Endothelial cell of umbilical vein (primary cell): Measurements from ENCODE around the gene RIMBP2. TPM values are rescaled to one million over a fixed set of nuclear protein-coding genes. Genes with fewer than 3 reads are reported as not detected.

Experiments used
- BruUV-seq: library from RNA; stranded (reverse); fragments of 400-500 nt; replicated peaks from 2 replicates; lab custom pipeline; 2021; lab: Mats Ljungman, UMichigan
- CTCF ChIA-PET: fragments of 300-600, 350-600 bp; sonication (Branson Sonifier 250); formaldehyde crosslinking; loops from one replicate; lab custom pipeline; 2021; ENCODE audit warnings: antibody characterized with exemption, inconsistent platforms; lab: Charles Lee
- POLR2A ChIA-PET: fragments of 300-600, 350-600 bp; sonication (Branson Sonifier 250); formaldehyde crosslinking; loops from one replicate; lab custom pipeline; 2021; ENCODE audit warnings: antibody characterized with exemption, inconsistent platforms; lab: Charles Lee
- DNase-seq: peaks from one replicate; pipeline ENCODE4 v3.0.0-alpha.2; 2011; ENCODE audit warnings: low read depth, low spot score
- FAIRE-seq: peaks from 2 replicates; lab custom pipeline; 2011; peaks lifted over from hg19 to GRCh38; lab: Jason Lieb, UNC
- H2AFZ ChIP-seq: 2 replicates; pipeline ENCODE4 v1.6.0; 2012; ENCODE audit warnings: low read depth, low read length, control low read depth, inconsistent platforms
- H3K27ac ChIP-seq: 2 replicates; pipeline ENCODE4 v1.5.1; 2011; ENCODE audit warnings: low read depth, mild to moderate bottlenecking, control low read depth, low read length, moderate library complexity; ENCODE audit not compliant: insufficient read depth
- H3K27me3 ChIP-seq, 2 experiments: 2 replicates each; pipeline versions ENCODE4 v1.6.0 to v1.6.1; 2011; ENCODE audit warnings: low read length in 2 of 2, mixed read lengths in 1 of 2; ENCODE audit not compliant: control insufficient read depth in 2 of 2, insufficient read depth in 2 of 2
- H3K36me3 ChIP-seq, 2 experiments: 2 replicates in 1 of 2; 3 replicates in 1 of 2; pipeline ENCODE4 v1.5.1; 2011; ENCODE audit warnings: low read length in 2 of 2, mild to moderate bottlenecking in 1 of 2, moderate library complexity in 1 of 2; ENCODE audit not compliant: control insufficient read depth in 2 of 2, insufficient read depth in 2 of 2; ENCODE audit errors: extremely low read depth in 1 of 2
- H3K4me1 ChIP-seq: 3 replicates; pipeline ENCODE4 v1.5.1; 2011; ENCODE audit warnings: mild to moderate bottlenecking, low read length; ENCODE audit not compliant: control insufficient read depth, insufficient read depth; ENCODE audit errors: extremely low read depth
- H3K4me2 ChIP-seq: 2 replicates; pipeline ENCODE4 v1.6.1; 2011; ENCODE audit warnings: low read length, control low read depth, mixed read lengths; ENCODE audit not compliant: insufficient read depth
- H3K4me3 ChIP-seq, 3 experiments: fragments of 200-600 bp in 1 of 3; sonication (generic), shearing (Covaris generic) in 1 of 3; replicated peaks in 1 of 3; 2 replicates each; pipeline ENCODE4 v1.5.1; 2011 to 2016; ENCODE audit warnings: control low read depth in 3 of 3, low read length in 3 of 3, mild to moderate bottlenecking in 2 of 3, inconsistent platforms in 1 of 3, low read depth in 1 of 3, moderate library complexity in 1 of 3; ENCODE audit not compliant: insufficient read depth in 1 of 3
- H3K79me2 ChIP-seq: 2 replicates; pipeline ENCODE4 v1.6.0; 2012; ENCODE audit warnings: low read length, inconsistent platforms; ENCODE audit not compliant: control insufficient read depth, insufficient read depth
- H3K9ac ChIP-seq: replicated peaks from 2 replicates; pipeline ENCODE3; 2011; ENCODE audit warnings: low read length, control low read depth; ENCODE audit not compliant: insufficient read depth; ENCODE audit errors: extremely low read depth
- H3K9me1 ChIP-seq: replicated peaks from 3 replicates; pipeline ENCODE4 v1.6.0; 2011; ENCODE audit warnings: mild to moderate bottlenecking, low read length; ENCODE audit not compliant: control insufficient read depth, insufficient read depth; ENCODE audit errors: extremely low read depth
- H3K9me3 ChIP-seq: replicated peaks from 2 replicates; pipeline ENCODE4 v1.5.1; 2012; ENCODE audit warnings: low read length, inconsistent platforms; ENCODE audit not compliant: control insufficient read depth, insufficient read depth
- H4K20me1 ChIP-seq: replicated peaks from 2 replicates; pipeline ENCODE3; 2011; ENCODE audit warnings: mild to moderate bottlenecking, low read length; ENCODE audit not compliant: control insufficient read depth, insufficient read depth; ENCODE audit errors: extremely low read depth
- CTCF ChIP-seq, 2 donors: IDR thresholded peaks; 1 replicate in 1 of 2; 2 replicates in 1 of 2; pipeline ENCODE4 v1.5.1; 2011; ENCODE audit warnings: low read length in 2 of 2, mild to moderate bottlenecking in 2 of 2, moderate library complexity in 2 of 2, control low read depth in 1 of 2, inconsistent platforms in 1 of 2, low read depth in 1 of 2; ENCODE audit not compliant: insufficient read depth in 1 of 2; ENCODE audit errors: extremely low read depth in 1 of 2
- EZH2 ChIP-seq: IDR thresholded peaks from 2 replicates; pipeline ENCODE4 v1.6.1; 2012; ENCODE audit warnings: borderline replicate concordance, low read depth, mild to moderate bottlenecking, moderate library complexity, low read length, inconsistent platforms; ENCODE audit not compliant: severe bottlenecking
- FOS ChIP-seq: IDR thresholded peaks from 2 replicates; pipeline ENCODE4 v1.6.1; 2011; ENCODE audit warnings: mild to moderate bottlenecking, low read length, moderate library complexity, borderline replicate concordance; ENCODE audit not compliant: insufficient read depth
- GATA2 ChIP-seq: IDR thresholded peaks from 2 replicates; pipeline ENCODE4 v1.7.0; 2011; ENCODE audit warnings: low read depth, mild to moderate bottlenecking, moderate library complexity, mixed read lengths, low read length; ENCODE audit not compliant: insufficient read length, insufficient read depth
- JUN ChIP-seq: IDR thresholded peaks from 2 replicates; pipeline ENCODE4 v1.6.1; 2011; ENCODE audit warnings: borderline replicate concordance, low read depth; ENCODE audit not compliant: insufficient read length, insufficient read depth
- MYC ChIP-seq: IDR thresholded peaks from one replicate; pipeline ENCODE4 v1.6.1; 2011; ENCODE audit warnings: mild to moderate bottlenecking, low read depth, low read length
- POLR2A ChIP-seq: IDR thresholded peaks from 2 replicates; pipeline ENCODE4 v1.6.1; 2012; ENCODE audit warnings: low read depth, mild to moderate bottlenecking, control low read depth, low read length
- POLR2AphosphoS5 ChIP-seq: IDR thresholded peaks from 2 replicates; pipeline ENCODE4 v1.6.1; 2012; ENCODE audit warnings: low read depth, mild to moderate bottlenecking, control low read depth, low read length, moderate library complexity; ENCODE audit not compliant: insufficient read depth
- dilution Hi-C: fragments of 300-500 bp; cut with MboI; formaldehyde crosslinking; loops from one replicate; pipeline ENCODE4 v1.15.0; 2019; ENCODE audit warnings: low sequenced_read_pairs; ENCODE audit not compliant: extremely low pct_ligation_motif_present
- intact Hi-C: fragments of 100-400 bp; cut with micrococcal nuclease; formaldehyde crosslinking; loops from one replicate; pipeline ENCODE4 v1.10.0; 2022
- polyA plus RNA-seq, 4 experiments: library from polyadenylated mRNA; depleted of rRNA in 3 of 4; stranded (reverse) in 3 of 4; unstranded in 1 of 4; fragments of >200 nt; gene quantifications; 2 replicates each; pipeline versions ENCODE4 v1.2.1 to v1.2.3, GENCODE V29; 2011 to 2012; ENCODE audit warnings: missing spikeins in 1 of 4
- total RNA-seq: library from RNA; stranded (reverse); gene quantifications from 2 replicates; pipeline ENCODE4 v1.2.3, GENCODE V29; 2021
- TF ChIP-seq, protein P1 (sequence below): IDR thresholded peaks from 2 replicates; pipeline ENCODE4 v1.6.1; 2011; ENCODE audit not compliant: insufficient read depth, insufficient read length

RIMBP2 gene
- total and polyA plus RNA-seq, 2 donors (not counting 3 experiments of a cell fraction or from before 2014, with no cell fraction given), result 0.04 TPM; not detected in 1

GRCh38 chr12:130448044-130448821 is 267.9 kb downstream of the RIMBP2 start:
- ChIA-PET CTCF (no interaction called here), POLR2A (no interaction called here)
- Histone ChIP-seq H3K36me3 (no peaks in the 10 kb centered on the region), H4K20me1 (no peaks in the 10 kb centered on the region), H3K9me1 (no peaks in the 10 kb centered on the region), H3K9me3 (peaks cover 5% of the 10 kb centered on the region), H3K27me3 (no peaks in the 10 kb centered on the region), H3K79me2 (no peaks in the 10 kb centered on the region), H3K4me3 (no peak overlapping the region), H3K4me2 (no peak overlapping the region), H2AFZ (no peak overlapping the region), H3K9ac (no peak overlapping the region), H3K4me1 (no peaks in the 10 kb centered on the region), H3K27ac (no peak overlapping the region)
- DNase-seq (no peak), FAIRE-seq (no peak)
- intact Hi-C loops, result no loop called here
- no TSS peak for BruUV-seq
- TF ChIP-seq FOS (no peak), EZH2 (no peak), CTCF (IDR thresholded peaks at IDR 0.05; ENCODE audit: extremely low read depth in 1 of 2, insufficient read depth in 1 of 2, low read depth in 1 of 2, low read length in 2 of 2) (no peak), GATA2 (no peak), MYC (no peak), POLR2A (no peak), JUN (no peak), POLR2AphosphoS5 (no peak)
- TF ChIP-seq, protein P1, sequence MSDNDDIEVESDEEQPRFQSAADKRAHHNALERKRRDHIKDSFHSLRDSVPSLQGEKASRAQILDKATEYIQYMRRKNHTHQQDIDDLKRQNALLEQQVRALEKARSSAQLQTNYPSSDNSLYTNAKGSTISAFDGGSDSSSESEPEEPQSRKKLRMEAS, result no peak
- dilution Hi-C loops, result no loop called here
